Measurements from ENCODE around the gene RPL27A. TPM values are rescaled to one million over a fixed set of nuclear protein-coding genes. Genes with fewer than 3 reads are reported as not detected.

RPL27A gene
- total RNA-seq, 1 donor from 2014 or later = 1,116 TPM

DNA sequence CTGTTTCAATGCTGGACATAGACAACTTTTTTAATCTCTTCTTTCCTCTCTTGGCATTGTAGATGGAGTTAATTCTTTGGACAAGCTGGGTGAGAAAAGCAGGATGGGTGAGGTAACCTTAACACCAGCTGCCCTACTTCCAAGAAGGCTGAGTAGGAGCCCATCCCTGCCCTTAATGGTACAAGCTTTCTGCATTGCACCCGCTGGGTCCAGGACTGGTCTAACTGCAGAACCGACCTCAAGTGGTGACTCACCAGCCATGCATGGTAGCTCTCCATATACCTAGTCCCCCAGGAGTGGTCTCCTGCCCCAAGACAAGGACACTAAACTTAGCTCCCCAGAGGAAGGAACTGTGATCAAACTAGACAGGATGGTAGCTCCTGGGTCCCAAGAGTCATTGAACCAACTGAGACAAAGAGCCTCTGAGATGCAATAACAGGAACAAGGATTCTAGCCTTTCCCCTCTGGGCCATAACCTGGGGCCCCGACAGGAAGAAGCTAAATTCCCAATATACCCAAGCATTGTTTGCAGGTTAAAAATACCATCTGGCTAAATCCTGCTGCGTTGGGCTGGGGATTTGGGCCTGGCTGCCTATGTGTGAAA lies 32.1 kb downstream of the RPL27A start:
- H3K27ac ChIP-seq = no peak overlapping the region
- Mint-ChIP-seq H3K4me3 (no peak overlapping the region), H3K27me3 (ENCODE audit: insufficient read depth, low read depth) (peaks cover 6% of the 10 kb centered on the region), H3K36me3 (peaks cover 42% of the 10 kb centered on the region), H3K9me3 (no peaks in the 10 kb centered on the region), H3K4me1 (peaks cover 31% of the 10 kb centered on the region), H3K27ac (peak overlapping the region; percentile 59)
- H3K4me2 ChIP-seq = no peak overlapping the region
- no peak overlapping the region for H2AFZ ChIP-seq (replicated peaks)
- TF ChIP-seq EZH2phosphoT487 (IDR thresholded peaks at IDR 0.05) = no peak
- TF ChIP-seq, protein P1, sequence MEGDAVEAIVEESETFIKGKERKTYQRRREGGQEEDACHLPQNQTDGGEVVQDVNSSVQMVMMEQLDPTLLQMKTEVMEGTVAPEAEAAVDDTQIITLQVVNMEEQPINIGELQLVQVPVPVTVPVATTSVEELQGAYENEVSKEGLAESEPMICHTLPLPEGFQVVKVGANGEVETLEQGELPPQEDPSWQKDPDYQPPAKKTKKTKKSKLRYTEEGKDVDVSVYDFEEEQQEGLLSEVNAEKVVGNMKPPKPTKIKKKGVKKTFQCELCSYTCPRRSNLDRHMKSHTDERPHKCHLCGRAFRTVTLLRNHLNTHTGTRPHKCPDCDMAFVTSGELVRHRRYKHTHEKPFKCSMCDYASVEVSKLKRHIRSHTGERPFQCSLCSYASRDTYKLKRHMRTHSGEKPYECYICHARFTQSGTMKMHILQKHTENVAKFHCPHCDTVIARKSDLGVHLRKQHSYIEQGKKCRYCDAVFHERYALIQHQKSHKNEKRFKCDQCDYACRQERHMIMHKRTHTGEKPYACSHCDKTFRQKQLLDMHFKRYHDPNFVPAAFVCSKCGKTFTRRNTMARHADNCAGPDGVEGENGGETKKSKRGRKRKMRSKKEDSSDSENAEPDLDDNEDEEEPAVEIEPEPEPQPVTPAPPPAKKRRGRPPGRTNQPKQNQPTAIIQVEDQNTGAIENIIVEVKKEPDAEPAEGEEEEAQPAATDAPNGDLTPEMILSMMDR (IDR thresholded peaks at IDR 0.05) = no peak
- no peak for TF ChIP-seq EZH2 (IDR thresholded peaks at IDR 0.05)
- H3K9me3 ChIP-seq (ENCODE audit: low read depth) = no peaks in the 10 kb centered on the region
- no peaks in the 10 kb centered on the region for H3K36me3 ChIP-seq
- no peak overlapping the region for H3K9ac ChIP-seq
- H3K4me1 ChIP-seq = peaks cover 9% of the 10 kb centered on the region
- H3K79me2 ChIP-seq (ENCODE audit: low read depth) = no peaks in the 10 kb centered on the region
- no peaks in the 10 kb centered on the region for H4K20me1 ChIP-seq (ENCODE audit: low read depth)
- no peak for DNase-seq (ENCODE audit: low spot score)
- H3K4me3 ChIP-seq = no peak overlapping the region
- no peaks in the 10 kb centered on the region for H3F3A ChIP-seq (ENCODE audit: low read depth)
- no peaks in the 10 kb centered on the region for H3K27me3 ChIP-seq

DNA sequence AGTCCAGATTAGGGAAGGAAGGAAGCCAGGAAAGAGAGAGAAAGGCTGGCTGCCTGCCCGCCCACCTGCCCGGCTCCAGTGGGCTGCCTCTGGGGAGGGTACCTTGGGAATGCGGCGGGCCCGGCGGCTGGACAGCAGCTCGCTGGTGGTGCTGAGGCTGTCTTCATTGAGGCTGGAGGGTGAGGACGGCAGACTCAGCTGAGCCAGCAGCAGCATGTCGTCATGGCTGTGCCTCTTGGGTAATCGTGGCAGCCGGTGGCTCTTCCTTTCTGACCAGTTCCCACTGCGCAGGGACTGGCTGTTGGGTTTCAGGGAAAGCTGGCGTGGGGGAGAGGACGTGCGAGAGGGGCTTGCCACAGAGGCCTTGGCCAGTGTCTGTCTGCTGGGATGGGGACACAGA lies 32.9 kb downstream of the RPL27A start:
- Histone ChIP-seq H3K4me2 (no peak overlapping the region), H3K27ac (no peak overlapping the region), H3K27me3 (no peaks in the 10 kb centered on the region), H3K9me3 (ENCODE audit: low read depth) (no peaks in the 10 kb centered on the region), H3K4me1 (peaks cover 15% of the 10 kb centered on the region), H2AFZ (replicated peaks) (no peak overlapping the region), H3K4me3 (no peak overlapping the region), H3K79me2 (ENCODE audit: low read depth) (no peaks in the 10 kb centered on the region), H3K9ac (no peak overlapping the region), H4K20me1 (ENCODE audit: low read depth) (no peaks in the 10 kb centered on the region), H3K36me3 (no peaks in the 10 kb centered on the region), H3F3A (ENCODE audit: low read depth) (peaks cover 1% of the 10 kb centered on the region)
- Mint-ChIP-seq H3K27ac (no peak overlapping the region), H3K27me3 (ENCODE audit: insufficient read depth, low read depth) (peaks cover 8% of the 10 kb centered on the region), H3K9me3 (no peaks in the 10 kb centered on the region), H3K4me1 (peaks cover 38% of the 10 kb centered on the region), H3K4me3 (no peak overlapping the region), H3K36me3 (peaks cover 41% of the 10 kb centered on the region)
- TF ChIP-seq EZH2phosphoT487 (IDR thresholded peaks at IDR 0.05) (no peak), EZH2 (IDR thresholded peaks at IDR 0.05) (no peak)
- TF ChIP-seq, protein P1 (IDR thresholded peaks at IDR 0.05) = no peak
- no peak for DNase-seq (ENCODE audit: low spot score)

GRCh38 chr11:8717544-8717875 lies 34.9 kb downstream of the RPL27A start:
- Histone ChIP-seq H3K9me3 (ENCODE audit: low read depth) (no peaks in the 10 kb centered on the region), H3F3A (ENCODE audit: low read depth) (peaks cover 15% of the 10 kb centered on the region), H2AFZ (replicated peaks) (no peak overlapping the region), H3K79me2 (ENCODE audit: low read depth) (no peaks in the 10 kb centered on the region), H3K4me2 (no peak overlapping the region), H3K27me3 (no peaks in the 10 kb centered on the region), H3K9ac (no peak overlapping the region), H3K4me1 (peaks cover 34% of the 10 kb centered on the region), H3K27ac (no peak overlapping the region), H4K20me1 (ENCODE audit: low read depth) (no peaks in the 10 kb centered on the region), H3K36me3 (no peaks in the 10 kb centered on the region), H3K4me3 (no peak overlapping the region)
- Mint-ChIP-seq H3K9me3 (no peaks in the 10 kb centered on the region), H3K4me1 (peaks cover 56% of the 10 kb centered on the region), H3K27ac (peak overlapping the region; percentile 77), H3K27me3 (ENCODE audit: insufficient read depth, low read depth) (peaks cover 8% of the 10 kb centered on the region), H3K36me3 (peaks cover 41% of the 10 kb centered on the region), H3K4me3 (no peak overlapping the region)
- no peak for DNase-seq (ENCODE audit: low spot score)
- no peak for TF ChIP-seq EZH2phosphoT487 (IDR thresholded peaks at IDR 0.05)
- TF ChIP-seq, protein P1 (IDR thresholded peaks at IDR 0.05) = no peak
- no peak for TF ChIP-seq EZH2 (IDR thresholded peaks at IDR 0.05)

Data from neural progenitor cell (in vitro differentiated cells).